ENCODE measurements around the gene TNFRSF14. TPM values are rescaled to one million over a fixed set of nuclear protein-coding genes. Genes with fewer than 3 reads are reported as not detected.

TNFRSF14 gene
- total RNA-seq, 4 donors from 2014 or later, result 36.3 to 47.5 (median 46.7) TPM

DNA sequence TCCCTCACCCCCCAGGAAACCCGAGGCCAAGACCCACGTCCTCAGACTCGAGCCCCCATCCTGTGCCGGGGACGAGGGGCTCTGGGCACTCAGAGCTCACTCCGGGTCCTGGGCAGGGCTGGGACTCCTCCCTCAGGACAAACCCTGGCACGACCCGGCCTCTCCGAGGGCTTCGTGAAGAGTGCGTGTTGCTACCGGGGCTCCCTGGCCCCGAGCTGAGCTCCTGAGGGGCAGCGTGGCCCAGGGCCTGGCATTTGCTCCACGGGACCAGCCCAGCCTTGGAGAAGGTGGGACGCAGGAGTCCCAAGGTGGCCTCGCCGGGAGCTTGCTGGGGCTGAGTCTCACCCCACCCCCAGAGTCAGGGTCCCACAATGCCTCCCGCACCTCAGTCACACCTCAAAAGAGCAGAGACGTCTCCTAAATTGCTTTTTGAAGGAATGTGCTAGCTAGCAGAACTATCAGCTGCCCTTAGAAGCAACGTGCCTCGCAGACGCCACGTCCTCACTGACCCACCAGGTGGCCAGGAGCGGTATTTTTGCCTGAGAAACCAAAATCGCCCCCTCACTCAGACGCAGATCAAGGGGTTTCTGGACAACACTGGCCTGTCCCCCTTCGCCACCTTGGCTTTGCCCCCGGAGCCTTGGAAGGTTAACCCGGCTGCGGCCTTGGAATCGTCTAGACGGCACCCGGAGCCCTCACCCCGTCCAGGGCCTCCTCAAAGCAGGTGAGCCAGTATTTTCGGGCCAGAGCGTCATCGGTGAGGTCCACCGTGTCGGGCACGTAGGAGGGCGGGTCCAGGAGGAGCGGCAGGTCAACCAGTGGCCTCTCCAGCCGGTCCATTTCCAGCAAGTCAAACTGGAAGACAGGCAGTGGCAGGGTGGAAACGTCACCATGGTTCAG, 41.1 kb upstream of the TNFRSF14 start:
- intact Hi-C loops (cut with DNase I), result no loop called here
- Histone ChIP-seq H3K4me1 (no peaks in the 10 kb centered on the region), H3K27me3 (no peaks in the 10 kb centered on the region), H3K36me3 (peaks cover 93 to 98% of the 10 kb centered on the region in 2 donors), H3K4me3 (replicated peaks in 1 of 3) (no peak overlapping the region), H3K27ac (no peak overlapping the region), H3K9me3 (no peaks in the 10 kb centered on the region)
- no peak for TF ChIP-seq POLR2A (IDR thresholded peaks at IDR 0.05)
- WGBS, 2 donors, result 92 to 95% methylated on average over 25 to 28 of the region's 45 CpGs
- no peak for DNase-seq

DNA sequence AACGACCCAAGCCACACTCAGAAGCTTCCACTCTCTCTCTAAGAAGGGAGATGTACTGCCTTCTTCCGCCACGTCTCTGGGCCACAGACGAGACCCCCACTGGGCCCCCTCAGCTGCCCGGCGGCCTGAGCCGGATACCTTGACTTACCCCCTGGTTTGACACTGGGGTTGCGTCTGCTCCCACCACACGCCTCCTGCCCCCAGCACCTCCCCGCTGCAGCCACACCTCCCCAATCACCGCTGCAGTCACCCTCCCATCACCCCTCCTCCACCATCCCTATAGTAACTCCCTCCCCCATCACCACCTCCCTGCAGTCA, 40.4 kb upstream of the TNFRSF14 start:
- no peak overlapping the region for H3K4me3 ChIP-seq (replicated peaks in 1 of 3)
- no peaks in the 10 kb centered on the region for H3K27me3 ChIP-seq
- TF ChIP-seq, protein P1, sequence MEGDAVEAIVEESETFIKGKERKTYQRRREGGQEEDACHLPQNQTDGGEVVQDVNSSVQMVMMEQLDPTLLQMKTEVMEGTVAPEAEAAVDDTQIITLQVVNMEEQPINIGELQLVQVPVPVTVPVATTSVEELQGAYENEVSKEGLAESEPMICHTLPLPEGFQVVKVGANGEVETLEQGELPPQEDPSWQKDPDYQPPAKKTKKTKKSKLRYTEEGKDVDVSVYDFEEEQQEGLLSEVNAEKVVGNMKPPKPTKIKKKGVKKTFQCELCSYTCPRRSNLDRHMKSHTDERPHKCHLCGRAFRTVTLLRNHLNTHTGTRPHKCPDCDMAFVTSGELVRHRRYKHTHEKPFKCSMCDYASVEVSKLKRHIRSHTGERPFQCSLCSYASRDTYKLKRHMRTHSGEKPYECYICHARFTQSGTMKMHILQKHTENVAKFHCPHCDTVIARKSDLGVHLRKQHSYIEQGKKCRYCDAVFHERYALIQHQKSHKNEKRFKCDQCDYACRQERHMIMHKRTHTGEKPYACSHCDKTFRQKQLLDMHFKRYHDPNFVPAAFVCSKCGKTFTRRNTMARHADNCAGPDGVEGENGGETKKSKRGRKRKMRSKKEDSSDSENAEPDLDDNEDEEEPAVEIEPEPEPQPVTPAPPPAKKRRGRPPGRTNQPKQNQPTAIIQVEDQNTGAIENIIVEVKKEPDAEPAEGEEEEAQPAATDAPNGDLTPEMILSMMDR (IDR thresholded peaks at IDR 0.05), result no peak
- TF ChIP-seq POLR2A (IDR thresholded peaks at IDR 0.05), result no peak
- intact Hi-C loops (cut with DNase I), result no loop called here
- H3K9me3 ChIP-seq, result no peaks in the 10 kb centered on the region
- no peaks in the 10 kb centered on the region for H3K4me1 ChIP-seq
- no peak for DNase-seq
- H3K27ac ChIP-seq, result no peak overlapping the region
- peaks cover 93 to 98% of the 10 kb centered on the region in 2 donors for H3K36me3 ChIP-seq
- 94 to 97% methylated on average over 11 of the region's 11 CpGs for WGBS, 2 donors

DNA sequence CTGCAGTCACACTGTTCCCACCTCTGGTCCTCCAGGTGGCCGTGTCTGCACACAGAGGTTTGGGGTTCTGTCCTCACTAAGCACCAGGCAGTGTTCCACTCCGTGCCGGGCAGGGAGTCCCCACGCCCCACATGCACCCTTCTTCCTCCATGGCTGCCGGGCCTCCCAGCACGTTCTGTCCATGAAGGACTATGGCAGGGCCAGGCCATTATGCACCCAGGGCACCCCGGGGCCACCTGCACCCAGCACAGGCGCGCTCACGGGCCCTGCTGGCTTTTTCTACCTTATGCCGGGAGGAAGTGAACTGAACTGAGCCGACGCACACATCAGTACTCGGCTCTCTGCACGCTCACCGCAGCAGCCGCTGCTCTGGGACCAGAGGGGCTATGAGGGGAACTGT, 40.0 kb upstream of the TNFRSF14 start:
- intact Hi-C loops (cut with DNase I), result no loop called here
- no peaks in the 10 kb centered on the region for H3K4me1 ChIP-seq
- TF ChIP-seq, protein P1 (IDR thresholded peaks at IDR 0.05), result no peak
- no peak for TF ChIP-seq POLR2A (IDR thresholded peaks at IDR 0.05)
- H3K9me3 ChIP-seq, result no peaks in the 10 kb centered on the region
- WGBS, 2 donors, result 93 to 95% methylated on average over 15 to 17 of the region's 17 CpGs
- no peaks in the 10 kb centered on the region for H3K27me3 ChIP-seq
- H3K27ac ChIP-seq, result no peak overlapping the region
- DNase-seq, result no peak
- H3K36me3 ChIP-seq, result peaks cover 93 to 98% of the 10 kb centered on the region in 2 donors
- no peak overlapping the region for H3K4me3 ChIP-seq (replicated peaks in 1 of 3)

DNA sequence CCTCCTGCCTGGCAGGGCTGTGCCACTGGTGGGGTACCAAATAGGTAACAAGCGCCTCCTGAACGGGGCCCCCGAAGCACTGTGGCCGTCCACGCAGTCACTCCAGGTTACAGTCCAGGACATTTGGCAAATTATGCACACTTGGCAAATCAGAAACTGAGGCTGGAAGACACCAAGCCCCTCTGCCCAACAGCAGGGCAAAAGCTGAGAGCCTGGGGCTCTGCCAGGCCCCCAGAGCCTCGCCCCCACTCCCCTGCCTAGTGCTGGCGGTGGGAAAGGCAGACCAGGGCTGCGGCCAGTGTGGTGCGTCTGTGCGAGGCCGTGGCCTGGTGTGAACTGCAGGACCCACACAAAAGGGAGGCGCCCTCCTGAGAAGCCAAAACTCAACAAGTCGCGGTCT, 39.2 kb upstream of the TNFRSF14 start:
- Histone ChIP-seq H3K27me3 (no peaks in the 10 kb centered on the region), H3K9me3 (no peaks in the 10 kb centered on the region), H3K4me1 (no peaks in the 10 kb centered on the region), H3K36me3 (peaks cover 90 to 93% of the 10 kb centered on the region in 2 donors), H3K4me3 (replicated peaks in 1 of 3) (no peak overlapping the region), H3K27ac (no peak overlapping the region)
- intact Hi-C loops (cut with DNase I), result no loop called here
- TF ChIP-seq POLR2A (IDR thresholded peaks at IDR 0.05), result no peak
- TF ChIP-seq, protein P1 (IDR thresholded peaks at IDR 0.05), result no peak
- WGBS, 2 donors, result 95 to 96% methylated on average over 11 to 14 of the region's 14 CpGs
- no peak for DNase-seq

DNA sequence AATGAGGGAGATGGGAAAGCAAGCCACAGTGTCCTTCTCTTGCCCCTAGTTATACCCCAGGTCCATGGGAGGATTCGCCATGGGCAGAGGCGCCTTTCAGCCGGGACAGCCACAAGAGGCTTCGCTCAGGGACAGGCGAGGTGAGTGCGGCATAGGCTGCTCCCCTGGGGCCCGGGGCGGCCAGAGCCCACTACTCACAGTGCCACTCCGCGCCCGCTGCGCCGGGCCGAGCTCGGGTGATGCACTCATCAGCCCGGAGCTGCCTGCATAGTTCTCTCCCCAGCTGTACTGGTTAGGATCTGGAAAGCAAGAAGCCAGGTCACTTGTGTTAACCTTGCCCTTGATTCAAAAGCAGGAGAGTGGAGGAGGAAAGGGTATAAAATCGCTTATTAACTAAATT, 38.2 kb upstream of the TNFRSF14 start:
- H3K9me3 ChIP-seq, result no peaks in the 10 kb centered on the region
- H3K4me1 ChIP-seq, result no peaks in the 10 kb centered on the region
- peaks cover 80 to 83% of the 10 kb centered on the region in 2 donors for H3K36me3 ChIP-seq
- 93 to 98% methylated on average over 10 to 17 of the region's 17 CpGs for WGBS, 2 donors
- TF ChIP-seq, protein P1 (IDR thresholded peaks at IDR 0.05), result no peak
- TF ChIP-seq POLR2A (IDR thresholded peaks at IDR 0.05), result no peak
- no peak overlapping the region for H3K4me3 ChIP-seq (replicated peaks in 1 of 3)
- no peak for DNase-seq
- H3K27ac ChIP-seq, result no peak overlapping the region
- intact Hi-C loops (cut with DNase I), result no loop called here
- H3K27me3 ChIP-seq, result no peaks in the 10 kb centered on the region
